Effector memory CD4-positive, alpha-beta T cell (primary cell): ENCODE measurements around the gene APLNR.

Experiments
- DNase-seq, 3 donors: peaks; one replicate each; pipeline ENCODE4 v3.0.0-alpha.2; 2020
- H3K27ac ChIP-seq: 2 replicates; pipeline ENCODE4 v1.7.0; 2013; ENCODE audit warnings: mild to moderate bottlenecking, low read length, moderate library complexity; ENCODE audit not compliant: insufficient read depth, poor library complexity, severe bottlenecking
- H3K27me3 ChIP-seq: replicated peaks from 2 replicates; pipeline ENCODE4 v1.7.0; 2013; ENCODE audit warnings: mild to moderate bottlenecking, low read length; ENCODE audit not compliant: insufficient read depth, control insufficient read depth, poor library complexity, severe bottlenecking
- H3K36me3 ChIP-seq: 2 replicates; pipeline ENCODE4 v1.7.0; 2013; ENCODE audit warnings: mild to moderate bottlenecking, low read length, moderate library complexity; ENCODE audit not compliant: control insufficient read depth, insufficient read depth
- H3K4me1 ChIP-seq: 2 replicates; pipeline ENCODE4 v1.7.0; 2013; ENCODE audit warnings: low read length, mild to moderate bottlenecking; ENCODE audit not compliant: control insufficient read depth, insufficient read depth, poor library complexity, severe bottlenecking
- H3K4me3 ChIP-seq: 2 replicates; pipeline ENCODE4 v1.7.0; 2013; ENCODE audit warnings: low read length, low read depth, mild to moderate bottlenecking; ENCODE audit not compliant: insufficient read depth, poor library complexity, severe bottlenecking
- H3K9me3 ChIP-seq: 2 replicates; pipeline ENCODE4 v1.7.0; 2013; ENCODE audit warnings: mild to moderate bottlenecking, low read length, moderate library complexity; ENCODE audit not compliant: control insufficient read depth

The APLNR gene

GRCh38 chr11:57251491-57252104, 14.5 kb upstream of the APLNR start:
- Histone ChIP-seq H3K27ac (no peak overlapping the region), H3K36me3 (no peaks in the 10 kb centered on the region), H3K27me3 (no peaks in the 10 kb centered on the region), H3K4me1 (no peaks in the 10 kb centered on the region), H3K4me3 (no peak overlapping the region), H3K9me3 (no peaks in the 10 kb centered on the region)
- no peak for DNase-seq

GRCh38 chr11:57251037-57251436, 14.0 kb upstream of the APLNR start:
- H3K27ac ChIP-seq: no peak overlapping the region
- H3K27me3 ChIP-seq: no peaks in the 10 kb centered on the region
- no peaks in the 10 kb centered on the region for H3K36me3 ChIP-seq
- no peaks in the 10 kb centered on the region for H3K4me1 ChIP-seq
- DNase-seq: no peak
- H3K4me3 ChIP-seq: no peak overlapping the region
- H3K9me3 ChIP-seq: no peaks in the 10 kb centered on the region

GRCh38 chr11:57249384-57250319, 12.6 kb upstream of the APLNR start:
- no peaks in the 10 kb centered on the region for H3K27me3 ChIP-seq
- H3K9me3 ChIP-seq: no peaks in the 10 kb centered on the region
- no peak overlapping the region for H3K27ac ChIP-seq
- H3K4me3 ChIP-seq: no peak overlapping the region
- no peaks in the 10 kb centered on the region for H3K4me1 ChIP-seq
- H3K36me3 ChIP-seq: no peaks in the 10 kb centered on the region
- DNase-seq: peak in 1 of 3 donors; percentile 3

GRCh38 chr11:57248780-57249383, 11.8 kb upstream of the APLNR start:
- H3K9me3 ChIP-seq: no peaks in the 10 kb centered on the region
- no peak overlapping the region for H3K27ac ChIP-seq
- H3K27me3 ChIP-seq: no peaks in the 10 kb centered on the region
- no peaks in the 10 kb centered on the region for H3K4me1 ChIP-seq
- H3K36me3 ChIP-seq: no peaks in the 10 kb centered on the region
- no peak for DNase-seq
- H3K4me3 ChIP-seq: no peak overlapping the region

- no peaks in the 10 kb centered on the region for H3K36me3 ChIP-seq
- H3K4me1 ChIP-seq: no peaks in the 10 kb centered on the region
- H3K9me3 ChIP-seq: no peaks in the 10 kb centered on the region
- DNase-seq: no peak
- H3K27me3 ChIP-seq: no peaks in the 10 kb centered on the region
- H3K4me3 ChIP-seq: no peak overlapping the region
- no peak overlapping the region for H3K27ac ChIP-seq
These were observed 7.9 kb upstream of the APLNR start for GRCh38 chr11:57244911-57245310.

- DNase-seq: no peak
- H3K36me3 ChIP-seq: no peaks in the 10 kb centered on the region
- H3K27me3 ChIP-seq: no peaks in the 10 kb centered on the region
- H3K9me3 ChIP-seq: no peaks in the 10 kb centered on the region
- no peak overlapping the region for H3K4me3 ChIP-seq
- H3K4me1 ChIP-seq: no peaks in the 10 kb centered on the region
- H3K27ac ChIP-seq: no peak overlapping the region
These were observed 4.4 kb upstream of the APLNR start for GRCh38 chr11:57241353-57241972.

- Histone ChIP-seq H3K36me3 (no peaks in the 10 kb centered on the region), H3K4me1 (no peaks in the 10 kb centered on the region), H3K9me3 (no peaks in the 10 kb centered on the region), H3K27ac (no peak overlapping the region), H3K27me3 (no peaks in the 10 kb centered on the region), H3K4me3 (no peak overlapping the region)
- DNase-seq: no peak
These were observed 3.7 kb upstream of the APLNR start for GRCh38 chr11:57240757-57241156.

GRCh38 chr11:57240007-57240406, 3.0 kb upstream of the APLNR start:
- H3K4me1 ChIP-seq: no peaks in the 10 kb centered on the region
- no peaks in the 10 kb centered on the region for H3K36me3 ChIP-seq
- H3K4me3 ChIP-seq: no peak overlapping the region
- DNase-seq: no peak
- H3K27ac ChIP-seq: no peak overlapping the region
- no peaks in the 10 kb centered on the region for H3K9me3 ChIP-seq
- no peaks in the 10 kb centered on the region for H3K27me3 ChIP-seq

GRCh38 chr11:57239348-57239747, 2.3 kb upstream of the APLNR start:
- Histone ChIP-seq H3K27ac (no peak overlapping the region), H3K36me3 (no peaks in the 10 kb centered on the region), H3K4me1 (no peaks in the 10 kb centered on the region), H3K9me3 (no peaks in the 10 kb centered on the region), H3K4me3 (no peak overlapping the region), H3K27me3 (no peaks in the 10 kb centered on the region)
- DNase-seq: no peak
